NT2/D1 (cell line): ENCODE measurements around the gene EIF5A.

Experiments used
- DNase-seq: peaks from one replicate; pipeline ENCODE4 v3.0.0-alpha.2; 2011; ENCODE audit warnings: low read depth, low spot score
- H3K27me3 ChIP-seq: 2 replicates; pipeline ENCODE4 v1.6.0; 2011; ENCODE audit warnings: mild to moderate bottlenecking; ENCODE audit not compliant: insufficient read length, insufficient read depth
- H3K36me3 ChIP-seq: 2 replicates; pipeline ENCODE4 v1.6.1; 2011; ENCODE audit warnings: mild to moderate bottlenecking, low read length, mixed read lengths; ENCODE audit not compliant: insufficient read depth, insufficient read length
- H3K4me1 ChIP-seq: 2 replicates; pipeline ENCODE4 v1.5.1; 2011; ENCODE audit not compliant: insufficient read depth, insufficient read length
- H3K4me3 ChIP-seq: 2 replicates; pipeline ENCODE4 v1.5.1; 2011; ENCODE audit warnings: low read depth; ENCODE audit not compliant: insufficient read length
- H3K9ac ChIP-seq: 2 replicates; pipeline ENCODE4 v1.6.0; 2011; ENCODE audit warnings: low read depth; ENCODE audit not compliant: insufficient read length
- H3K9me3 ChIP-seq: 2 replicates; pipeline ENCODE4 v1.5.1; 2011; ENCODE audit warnings: mild to moderate bottlenecking, low read length; ENCODE audit not compliant: insufficient read depth
- SUZ12 ChIP-seq: IDR thresholded peaks from 2 replicates; pipeline ENCODE4 v1.6.1; 2011; ENCODE audit not compliant: insufficient read length, insufficient read depth; ENCODE audit errors: extremely low read depth
- YY1 ChIP-seq: IDR thresholded peaks from 2 replicates; pipeline ENCODE4 v1.6.1; 2011; ENCODE audit not compliant: insufficient read length, insufficient read depth
- ZNF274 ChIP-seq: IDR thresholded peaks from 2 replicates; pipeline ENCODE4 v1.6.1; 2011; ENCODE audit warnings: mild to moderate bottlenecking, low read depth, low read length

The EIF5A gene

GRCh38 chr17:7262192-7262934 is 45.1 kb upstream of the EIF5A start, which contains the start of gene CLDN7:
CLDN7 (minus strand) TSS chr17:7262478; CDS start chr17:7262043, 435 bp downstream.
- TF ChIP-seq YY1: no peak
- TF ChIP-seq ZNF274: no peak
- no peak for TF ChIP-seq SUZ12
- peaks cover 34% of the 10 kb centered on the region for H3K27me3 ChIP-seq
- DNase-seq: no peak
- peaks cover 25% of the 10 kb centered on the region for H3K36me3 ChIP-seq
- H3K9me3 ChIP-seq: no peaks in the 10 kb centered on the region
- peak within 1 kb of the TSS; percentile 81 for H3K9ac ChIP-seq
- peaks cover 2% of the 10 kb centered on the region for H3K4me1 ChIP-seq
- H3K4me3 ChIP-seq: peak within 1 kb of the TSS; percentile 59

GRCh38 chr17:7262935-7263800 is 44.3 kb upstream of the EIF5A start:
- H3K27me3 ChIP-seq: peaks cover 34% of the 10 kb centered on the region
- H3K4me3 ChIP-seq: peak overlapping the region; percentile 59
- peaks cover 2% of the 10 kb centered on the region for H3K4me1 ChIP-seq
- H3K9ac ChIP-seq: peak overlapping the region; percentile 79
- no peaks in the 10 kb centered on the region for H3K9me3 ChIP-seq
- TF ChIP-seq ZNF274 (no peak), SUZ12 (no peak), YY1 (no peak)
- DNase-seq: no peak
- H3K36me3 ChIP-seq: peaks cover 19% of the 10 kb centered on the region

DNA sequence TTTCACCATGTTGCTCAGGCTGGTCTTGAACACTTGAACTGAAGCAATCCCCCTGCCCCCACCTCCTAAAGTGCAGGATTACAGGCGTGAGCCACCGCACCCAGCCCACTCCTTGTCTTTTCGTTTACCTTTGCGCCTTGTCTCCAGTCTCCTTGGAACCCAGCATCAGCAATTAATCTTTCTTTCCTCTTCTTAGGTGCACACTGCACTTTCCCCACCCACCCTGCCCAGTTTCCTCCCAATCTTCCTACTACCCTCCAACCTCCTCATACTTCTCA is 43.7 kb upstream of the EIF5A start:
- no peak for DNase-seq
- H3K36me3 ChIP-seq: peaks cover 15% of the 10 kb centered on the region
- TF ChIP-seq YY1 (no peak), SUZ12 (no peak), ZNF274 (no peak)
- peak overlapping the region; percentile 79 for H3K9ac ChIP-seq
- no peaks in the 10 kb centered on the region for H3K9me3 ChIP-seq
- H3K27me3 ChIP-seq: peaks cover 34% of the 10 kb centered on the region
- peaks cover 2% of the 10 kb centered on the region for H3K4me1 ChIP-seq
- H3K4me3 ChIP-seq: peak overlapping the region; percentile 59

- H3K9ac ChIP-seq: no peak overlapping the region
- H3K4me1 ChIP-seq: peaks cover 2% of the 10 kb centered on the region
- peaks cover 21% of the 10 kb centered on the region for H3K27me3 ChIP-seq
- no peak overlapping the region for H3K4me3 ChIP-seq
- H3K36me3 ChIP-seq: no peaks in the 10 kb centered on the region
- H3K9me3 ChIP-seq: no peaks in the 10 kb centered on the region
- no peak for DNase-seq
- no peak for TF ChIP-seq ZNF274
- no peak for TF ChIP-seq SUZ12
- no peak for TF ChIP-seq YY1
Observed at GRCh38 chr17:7266784-7267183, 40.6 kb upstream of the EIF5A start.

GRCh38 chr17:7279448-7279847 is 28.0 kb upstream of the EIF5A start:
- Histone ChIP-seq H3K9ac (no peak overlapping the region), H3K36me3 (no peaks in the 10 kb centered on the region), H3K4me1 (no peaks in the 10 kb centered on the region), H3K9me3 (no peaks in the 10 kb centered on the region), H3K4me3 (no peak overlapping the region), H3K27me3 (peaks cover 14% of the 10 kb centered on the region)
- no peak for DNase-seq
- TF ChIP-seq ZNF274: no peak
- no peak for TF ChIP-seq SUZ12
- TF ChIP-seq YY1: no peak

GRCh38 chr17:7280519-7281073 is 26.8 kb upstream of the EIF5A start:
- H3K4me1 ChIP-seq: no peaks in the 10 kb centered on the region
- H3K27me3 ChIP-seq: peaks cover 14% of the 10 kb centered on the region
- no peaks in the 10 kb centered on the region for H3K9me3 ChIP-seq
- H3K9ac ChIP-seq: peak overlapping the region; percentile 79
- H3K36me3 ChIP-seq: no peaks in the 10 kb centered on the region
- peak; percentile 63 for DNase-seq
- H3K4me3 ChIP-seq: peak overlapping the region; percentile 33
- TF ChIP-seq YY1: no peak
- no peak for TF ChIP-seq SUZ12
- no peak for TF ChIP-seq ZNF274
